Prostate gland (tissue), 2 donors: ENCODE results near the gene NDST4.

Source experiments
- POLR2A ChIP-seq: fragments of 450-650 bp; IDR thresholded peaks from one replicate; pipeline ENCODE4 v1.6.1; 2016; ENCODE audit warnings: antibody characterized with exemption, mild to moderate bottlenecking
- POLR2AphosphoS5 ChIP-seq: sonication (generic); formaldehyde crosslinking; IDR thresholded peaks from one replicate; pipeline ENCODE4 v1.6.1; 2017; ENCODE audit warnings: antibody characterized with exemption
- TF ChIP-seq, protein P1 (sequence below), 4 experiments: fragments of 200-600 bp in 2 of 4; fragments of 450-650 bp in 2 of 4; sonication (generic) in 2 of 4; IDR thresholded peaks; 1 replicate in 3 of 4; 2 replicates in 1 of 4; pipeline ENCODE4 v1.5.1; 2016 to 2019; ENCODE audit warnings: antibody characterized with exemption in 4 of 4, mild to moderate bottlenecking in 2 of 4, moderate library complexity in 2 of 4

GRCh38 chr4:114782415-114783214 is 330.8 kb downstream of the NDST4 start:
- no peak for TF ChIP-seq POLR2AphosphoS5
- TF ChIP-seq, protein P1, sequence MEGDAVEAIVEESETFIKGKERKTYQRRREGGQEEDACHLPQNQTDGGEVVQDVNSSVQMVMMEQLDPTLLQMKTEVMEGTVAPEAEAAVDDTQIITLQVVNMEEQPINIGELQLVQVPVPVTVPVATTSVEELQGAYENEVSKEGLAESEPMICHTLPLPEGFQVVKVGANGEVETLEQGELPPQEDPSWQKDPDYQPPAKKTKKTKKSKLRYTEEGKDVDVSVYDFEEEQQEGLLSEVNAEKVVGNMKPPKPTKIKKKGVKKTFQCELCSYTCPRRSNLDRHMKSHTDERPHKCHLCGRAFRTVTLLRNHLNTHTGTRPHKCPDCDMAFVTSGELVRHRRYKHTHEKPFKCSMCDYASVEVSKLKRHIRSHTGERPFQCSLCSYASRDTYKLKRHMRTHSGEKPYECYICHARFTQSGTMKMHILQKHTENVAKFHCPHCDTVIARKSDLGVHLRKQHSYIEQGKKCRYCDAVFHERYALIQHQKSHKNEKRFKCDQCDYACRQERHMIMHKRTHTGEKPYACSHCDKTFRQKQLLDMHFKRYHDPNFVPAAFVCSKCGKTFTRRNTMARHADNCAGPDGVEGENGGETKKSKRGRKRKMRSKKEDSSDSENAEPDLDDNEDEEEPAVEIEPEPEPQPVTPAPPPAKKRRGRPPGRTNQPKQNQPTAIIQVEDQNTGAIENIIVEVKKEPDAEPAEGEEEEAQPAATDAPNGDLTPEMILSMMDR (IDR thresholded peaks at IDR 0.05), result no peak
- no peak for TF ChIP-seq POLR2A
